Neural progenitor cell (in vitro differentiated cells): Measurements from ENCODE around the gene ACOT13. TPM values are rescaled to one million over a fixed set of nuclear protein-coding genes. Genes with fewer than 3 reads are reported as not detected.

ENCODE experiments used
- DNase-seq: peaks from one replicate; pipeline ENCODE4 v3.0.0-alpha.2; 2016; ENCODE audit warnings: low spot score
- H2AFZ ChIP-seq: fragments of 200-600 bp; sonication (generic); replicated peaks from 2 replicates; pipeline ENCODE4 v1.6.1; 2016; ENCODE audit warnings: antibody characterized with exemption
- H3F3A ChIP-seq: fragments of 200-600 bp; sonication (generic); 2 replicates; pipeline ENCODE4 v1.6.1; 2016; ENCODE audit warnings: antibody characterized with exemption, low read depth
- H3K27ac ChIP-seq: fragments of 200-600 bp; sonication (generic); 2 replicates; pipeline ENCODE4 v1.5.1; 2016; ENCODE audit warnings: mild to moderate bottlenecking
- H3K27me3 ChIP-seq: fragments of 200-600 bp; sonication (generic); 2 replicates; pipeline ENCODE4 v1.6.1; 2016; ENCODE audit warnings: mild to moderate bottlenecking, moderate library complexity
- H3K36me3 ChIP-seq: fragments of 200-600 bp; sonication (generic); 2 replicates; pipeline ENCODE4 v1.5.1; 2016
- H3K4me1 ChIP-seq: fragments of 200-600 bp; sonication (generic); 2 replicates; pipeline ENCODE4 v1.6.1; 2016; ENCODE audit warnings: mixed run types
- H3K4me2 ChIP-seq: fragments of 200-600 bp; sonication (generic); 2 replicates; pipeline ENCODE4 v1.6.1; 2016
- H3K4me3 ChIP-seq: fragments of 200-600 bp; sonication (generic); 2 replicates; pipeline ENCODE4 v1.5.1; 2016
- H3K79me2 ChIP-seq: fragments of 200-600 bp; sonication (generic); 2 replicates; pipeline ENCODE4 v1.6.1; 2016; ENCODE audit warnings: low read depth
- H3K9ac ChIP-seq: fragments of 200-600 bp; sonication (generic); 2 replicates; pipeline ENCODE4 v1.6.1; 2016
- H3K9me3 ChIP-seq: fragments of 200-600 bp; sonication (generic); 2 replicates; pipeline ENCODE4 v1.5.1; 2016; ENCODE audit warnings: low read depth
- H4K20me1 ChIP-seq: fragments of 200-600 bp; sonication (generic); 2 replicates; pipeline ENCODE4 v1.6.1; 2016; ENCODE audit warnings: low read depth
- H3K27ac Mint-ChIP-seq: 3 replicates; pipeline ENCODE4 v1.8.0; 2021; ENCODE audit warnings: mixed read lengths
- H3K27me3 Mint-ChIP-seq: 2 replicates; pipeline ENCODE4 v1.8.0; 2022; ENCODE audit warnings: low read depth, mild to moderate bottlenecking, inconsistent platforms, moderate library complexity, mixed read lengths; ENCODE audit not compliant: insufficient read depth
- H3K36me3 Mint-ChIP-seq: 3 replicates; pipeline ENCODE4 v1.8.0; 2021; ENCODE audit warnings: mixed read lengths
- H3K4me1 Mint-ChIP-seq: 3 replicates; pipeline ENCODE4 v1.8.0; 2021; ENCODE audit warnings: mixed read lengths
- H3K4me3 Mint-ChIP-seq: 3 replicates; pipeline ENCODE4 v1.8.0; 2021; ENCODE audit warnings: mild to moderate bottlenecking, moderate library complexity, mixed read lengths
- H3K9me3 Mint-ChIP-seq: 3 replicates; pipeline ENCODE4 v1.8.0; 2020; ENCODE audit warnings: mixed read lengths
- CTCF ChIP-seq: fragments of 200-600 bp; sonication (generic); IDR thresholded peaks from 2 replicates; pipeline ENCODE4 v1.5.1; 2017; ENCODE audit warnings: antibody characterized with exemption, mild to moderate bottlenecking
- EZH2 ChIP-seq: fragments of 200-600 bp; sonication (generic); IDR thresholded peaks from 2 replicates; pipeline ENCODE4 v1.6.1; 2017; ENCODE audit warnings: antibody characterized with exemption, mild to moderate bottlenecking, moderate library complexity
- EZH2phosphoT487 ChIP-seq: fragments of 200-600 bp; sonication (generic); IDR thresholded peaks from 2 replicates; pipeline ENCODE4 v1.6.1; 2017; ENCODE audit warnings: antibody characterized with exemption
- total RNA-seq: library from RNA; depleted of rRNA; stranded (reverse); fragments of >200 nt; gene quantifications from 2 replicates; pipeline ENCODE4 v1.2.3, GENCODE V29; 2015; ENCODE audit warnings: low replicate concordance

Gene ACOT13
- total RNA-seq, 1 donor from 2014 or later: 12.0 TPM

- Mint-ChIP-seq H3K9me3 (peaks cover 6% of the 10 kb centered on the region), H3K27ac (no peak overlapping the region), H3K4me1 (peaks cover 11% of the 10 kb centered on the region), H3K36me3 (peaks cover 23% of the 10 kb centered on the region), H3K27me3 (peaks cover 2% of the 10 kb centered on the region), H3K4me3 (no peak overlapping the region)
- Histone ChIP-seq H3K27ac (no peak overlapping the region), H3K9ac (no peak overlapping the region), H3F3A (peaks cover 6% of the 10 kb centered on the region), H3K9me3 (no peaks in the 10 kb centered on the region), H3K36me3 (no peaks in the 10 kb centered on the region), H2AFZ (no peak overlapping the region), H3K4me2 (peak overlapping the region; percentile 32), H3K27me3 (no peaks in the 10 kb centered on the region), H3K4me3 (no peak overlapping the region), H3K4me1 (peaks cover 10% of the 10 kb centered on the region), H3K79me2 (no peaks in the 10 kb centered on the region), H4K20me1 (no peaks in the 10 kb centered on the region)
- DNase-seq: peak; percentile 39
- TF ChIP-seq CTCF (no peak), EZH2phosphoT487 (no peak), EZH2 (no peak)
These were observed 16.7 kb downstream of the ACOT13 start for GRCh38 chr6:24683297-24684296.

GRCh38 chr6:24686408-24686807, 19.5 kb downstream of the ACOT13 start:
- H3K27me3 ChIP-seq: no peaks in the 10 kb centered on the region
- H3K4me2 ChIP-seq: no peak overlapping the region
- H4K20me1 ChIP-seq: no peaks in the 10 kb centered on the region
- no peak overlapping the region for H3K4me3 Mint-ChIP-seq
- H3K9me3 ChIP-seq: no peaks in the 10 kb centered on the region
- H3K4me1 Mint-ChIP-seq: peaks cover 11% of the 10 kb centered on the region
- no peak overlapping the region for H3K4me3 ChIP-seq
- H3K9me3 Mint-ChIP-seq: peaks cover 3% of the 10 kb centered on the region
- H2AFZ ChIP-seq: no peak overlapping the region
- no peak overlapping the region for H3K27ac ChIP-seq
- H3K79me2 ChIP-seq: no peaks in the 10 kb centered on the region
- H3K9ac ChIP-seq: no peak overlapping the region
- H3F3A ChIP-seq: peaks cover 6% of the 10 kb centered on the region
- TF ChIP-seq EZH2: no peak
- H3K36me3 ChIP-seq: no peaks in the 10 kb centered on the region
- no peak for DNase-seq
- H3K27ac Mint-ChIP-seq: no peak overlapping the region
- H3K27me3 Mint-ChIP-seq: no peaks in the 10 kb centered on the region
- H3K4me1 ChIP-seq: peaks cover 10% of the 10 kb centered on the region
- H3K36me3 Mint-ChIP-seq: peaks cover 16% of the 10 kb centered on the region

- Mint-ChIP-seq H3K4me1 (peaks cover 11% of the 10 kb centered on the region), H3K27me3 (no peaks in the 10 kb centered on the region), H3K36me3 (peaks cover 13% of the 10 kb centered on the region), H3K27ac (no peak overlapping the region), H3K9me3 (no peaks in the 10 kb centered on the region), H3K4me3 (no peak overlapping the region)
- H2AFZ ChIP-seq: no peak overlapping the region
- H3K4me3 ChIP-seq: no peak overlapping the region
- H3K79me2 ChIP-seq: no peaks in the 10 kb centered on the region
- H3K27ac ChIP-seq: no peak overlapping the region
- peaks cover 10% of the 10 kb centered on the region for H3K4me1 ChIP-seq
- no peak for DNase-seq
- H3F3A ChIP-seq: peaks cover 6% of the 10 kb centered on the region
- no peaks in the 10 kb centered on the region for H4K20me1 ChIP-seq
- no peak overlapping the region for H3K4me2 ChIP-seq
- no peaks in the 10 kb centered on the region for H3K36me3 ChIP-seq
- no peaks in the 10 kb centered on the region for H3K9me3 ChIP-seq
- TF ChIP-seq CTCF: no peak
- H3K27me3 ChIP-seq: no peaks in the 10 kb centered on the region
- H3K9ac ChIP-seq: no peak overlapping the region
These were observed 20.1 kb downstream of the ACOT13 start for GRCh38 chr6:24686946-24687345.

- no peaks in the 10 kb centered on the region for H3K4me1 Mint-ChIP-seq
- no peaks in the 10 kb centered on the region for H3K27me3 ChIP-seq
- H3K79me2 ChIP-seq: no peaks in the 10 kb centered on the region
- no peak overlapping the region for H3K4me2 ChIP-seq
- H3F3A ChIP-seq: no peaks in the 10 kb centered on the region
- H3K4me1 ChIP-seq: no peaks in the 10 kb centered on the region
- no peaks in the 10 kb centered on the region for H3K9me3 Mint-ChIP-seq
- H3K27ac ChIP-seq: no peak overlapping the region
- H3K9ac ChIP-seq: no peak overlapping the region
- H2AFZ ChIP-seq: no peak overlapping the region
- no peaks in the 10 kb centered on the region for H4K20me1 ChIP-seq
- no peak overlapping the region for H3K4me3 Mint-ChIP-seq
- no peak for TF ChIP-seq EZH2
- no peak for TF ChIP-seq EZH2phosphoT487
- no peak for TF ChIP-seq CTCF
- H3K36me3 ChIP-seq: no peaks in the 10 kb centered on the region
- no peaks in the 10 kb centered on the region for H3K27me3 Mint-ChIP-seq
- H3K36me3 Mint-ChIP-seq: peaks cover 8% of the 10 kb centered on the region
- no peak for DNase-seq
- H3K9me3 ChIP-seq: no peaks in the 10 kb centered on the region
- H3K27ac Mint-ChIP-seq: no peak overlapping the region
- H3K4me3 ChIP-seq: no peak overlapping the region
These were observed 23.1 kb downstream of the ACOT13 start for GRCh38 chr6:24689964-24690363.
